PC-9 (cell line): ENCODE measurements around the gene TCP11. TPM values are rescaled to one million over a fixed set of nuclear protein-coding genes. Genes with fewer than 3 reads are reported as not detected.

ENCODE experiments used
- BruUV-seq: library from RNA; stranded (reverse); fragments of 400-500 nt; replicated peaks from 2 replicates; lab custom pipeline; 2021; lab: Mats Ljungman, UMichigan
- CTCF ChIA-PET: fragments of 300-600 bp; sonication (Branson Sonifier 250); formaldehyde crosslinking; loops from one replicate; lab custom pipeline; 2022; ENCODE audit warnings: antibody characterized with exemption; lab: Charles Lee
- POLR2A ChIA-PET: fragments of 300-600 bp; sonication (Branson Sonifier 250); formaldehyde crosslinking; loops from one replicate; lab custom pipeline; 2022; ENCODE audit warnings: antibody characterized with exemption; ENCODE audit not compliant: unreplicated experiment; lab: Charles Lee
- DNase-seq, 2 experiments: peaks; one replicate each; pipeline versions ENCODE4 v3.0.0 to v3.0.0-alpha.2; 2015 to 2022; ENCODE audit warnings: mixed read lengths in 1 of 2
- H2AFZ ChIP-seq: fragments of 200-600 bp; sonication (generic); 2 replicates; pipeline ENCODE4 v1.8.1; 2017; ENCODE audit warnings: antibody characterized with exemption
- H3F3A ChIP-seq: fragments of 200-600 bp; sonication (generic); 2 replicates; pipeline ENCODE4 v1.8.1; 2017; ENCODE audit warnings: antibody characterized with exemption, mild to moderate bottlenecking, low read depth; ENCODE audit not compliant: insufficient read depth
- H3K27ac ChIP-seq: fragments of 200-600 bp; sonication (generic); 2 replicates; pipeline ENCODE4 v1.6.1; 2016; ENCODE audit warnings: mixed run types
- H3K27me3 ChIP-seq: fragments of 200-600 bp; sonication (generic); 2 replicates; pipeline ENCODE4 v1.6.1; 2016; ENCODE audit warnings: low read depth, mixed run types; ENCODE audit not compliant: insufficient read depth
- H3K36me3 ChIP-seq: fragments of 200-600 bp; sonication (generic); 2 replicates; pipeline ENCODE4 v1.6.1; 2016; ENCODE audit warnings: low read depth, mixed run types
- H3K4me1 ChIP-seq: fragments of 200-600 bp; sonication (generic); replicated peaks from 2 replicates; pipeline ENCODE4 v1.6.1; 2016; ENCODE audit warnings: mixed run types; ENCODE audit not compliant: insufficient read depth
- H3K4me2 ChIP-seq: fragments of 200-600 bp; sonication (generic); 2 replicates; pipeline ENCODE4 v1.6.1; 2017; ENCODE audit warnings: mixed run types
- H3K4me3 ChIP-seq: fragments of 200-600 bp; sonication (generic); 2 replicates; pipeline ENCODE4 v1.6.1; 2016; ENCODE audit warnings: mixed run types
- H3K79me2 ChIP-seq: fragments of 200-600 bp; sonication (generic); 2 replicates; pipeline ENCODE4 v1.6.1; 2017; ENCODE audit warnings: low read depth, mixed run types
- H3K9me2 ChIP-seq: fragments of 200-600 bp; sonication (generic); 2 replicates; pipeline ENCODE4 v1.8.1; 2017; ENCODE audit warnings: mild to moderate bottlenecking; ENCODE audit not compliant: insufficient read depth
- H3K9me3 ChIP-seq: fragments of 200-600 bp; sonication (generic); 2 replicates; pipeline ENCODE4 v1.8.1; 2016; ENCODE audit warnings: low read depth; ENCODE audit not compliant: insufficient read depth
- H4K20me1 ChIP-seq: fragments of 200-600 bp; sonication (generic); 2 replicates; pipeline ENCODE4 v1.8.1; 2017; ENCODE audit not compliant: insufficient read depth
- CTCF ChIP-seq: fragments of 200-600 bp; sonication (generic); conservative IDR thresholded peaks from 2 replicates; pipeline ENCODE4 v1.6.1; 2017; ENCODE audit warnings: mixed run types, antibody characterized with exemption, mild to moderate bottlenecking, moderate library complexity
- EZH2 ChIP-seq: fragments of 200-600 bp; sonication (generic); IDR thresholded peaks from 2 replicates; pipeline ENCODE4 v1.8.0; 2017; ENCODE audit warnings: antibody characterized with exemption, low read depth
- intact Hi-C: fragments of 100-400 bp; cut with micrococcal nuclease; formaldehyde crosslinking; loops from one replicate; pipeline ENCODE4 v1.10.0; 2022; ENCODE audit not compliant: unreplicated experiment
- total RNA-seq: library from RNA; stranded (reverse); gene quantifications from 2 replicates; pipeline ENCODE4 v1.2.3, GENCODE V29; 2021

The TCP11 gene
- total RNA-seq, 1 experiment from 2014 or later: not detected

GRCh38 chr6:35184580-35185301 is 43.6 kb upstream of the TCP11 start:
- TF ChIP-seq CTCF: no peak
- no peak for TF ChIP-seq EZH2
- no peak for DNase-seq
- Histone ChIP-seq H3K27ac (peak overlapping the region; percentile 51; the same call in 1 of the 2 replicates), H3K4me2 (peak overlapping the region; percentile 55), H3K4me3 (no peak overlapping the region), H3F3A (peaks cover 51% of the 10 kb centered on the region), H3K9me3 (no peaks in the 10 kb centered on the region), H3K4me1 (peaks cover 70% of the 10 kb centered on the region), H4K20me1 (no peaks in the 10 kb centered on the region), H3K36me3 (no peaks in the 10 kb centered on the region), H3K27me3 (no peaks in the 10 kb centered on the region), H3K79me2 (no peaks in the 10 kb centered on the region), H2AFZ (no peak overlapping the region), H3K9me2 (no peaks in the 10 kb centered on the region)
- intact Hi-C loops: no loop called here
- CTCF ChIA-PET: no interaction called here
- BruUV-seq: no TSS peak
- POLR2A ChIA-PET: no interaction called here

- no peaks in the 10 kb centered on the region for H3K36me3 ChIP-seq
- peaks cover 51% of the 10 kb centered on the region for H3F3A ChIP-seq
- peaks cover 73% of the 10 kb centered on the region for H3K4me1 ChIP-seq
- no peaks in the 10 kb centered on the region for H4K20me1 ChIP-seq
- DNase-seq: no peak
- H2AFZ ChIP-seq: no peak overlapping the region
- no peaks in the 10 kb centered on the region for H3K9me3 ChIP-seq
- H3K9me2 ChIP-seq: no peaks in the 10 kb centered on the region
- no peak overlapping the region for H3K4me2 ChIP-seq
- no peaks in the 10 kb centered on the region for H3K79me2 ChIP-seq
- TF ChIP-seq CTCF (no peak), EZH2 (no peak)
- CTCF ChIA-PET: no interaction called here
- no peaks in the 10 kb centered on the region for H3K27me3 ChIP-seq
- H3K27ac ChIP-seq: no peak overlapping the region
- no peak overlapping the region for H3K4me3 ChIP-seq
- POLR2A ChIA-PET: no interaction called here
- intact Hi-C loops: no loop called here
- BruUV-seq: no TSS peak
These were observed 42.8 kb upstream of the TCP11 start for GRCh38 chr6:35183935-35184334.

GRCh38 chr6:35183281-35183680 is 42.1 kb upstream of the TCP11 start:
- H3K27ac ChIP-seq: 0 out of 2 replicates have a peak overlapping the region, but pooled peaks have one; percentile 13

More at GRCh38 chr6:35183281-35183680, 42.1 kb upstream of the TCP11 start:
- no TSS peak for BruUV-seq
- Histone ChIP-seq H3K4me3 (no peak overlapping the region), H3K27me3 (no peaks in the 10 kb centered on the region), H3K36me3 (no peaks in the 10 kb centered on the region), H3K9me2 (no peaks in the 10 kb centered on the region), H2AFZ (no peak overlapping the region), H3F3A (peaks cover 51% of the 10 kb centered on the region), H3K9me3 (no peaks in the 10 kb centered on the region), H3K4me1 (peaks cover 73% of the 10 kb centered on the region), H4K20me1 (no peaks in the 10 kb centered on the region), H3K79me2 (no peaks in the 10 kb centered on the region), H3K4me2 (no peak overlapping the region)
- TF ChIP-seq EZH2: no peak
- no peak for TF ChIP-seq CTCF
- DNase-seq: no peak
- CTCF ChIA-PET: no interaction called here
- intact Hi-C loops: no loop called here
- POLR2A ChIA-PET: no interaction called here
